Activated T-helper 1 cell treated with anti-CD3 and anti-CD28 coated beads, Interleukin-2, amount 50 U/mL, for 16 hours (primary cell): ENCODE measurements around the gene TRIP12.
"Not testable (repeated sequence)": the region's sequence is repeated elsewhere in the genome, so short reads cannot be mapped to it uniquely, and the experiment has no call there.

Experiments used
- DNase-seq, 2 donors: peaks; one replicate each; pipeline ENCODE4 v3.0.0-alpha.2; 2020; ENCODE audit warnings: low read depth in 1 of 2, low spot score in 1 of 2

TRIP12 gene

GRCh38 chr2:229779650-229780049, 142.2 kb downstream of the TRIP12 start:
- DNase-seq, result no peak

- DNase-seq, result no peak
Measured at GRCh38 chr2:229777716-229778115, 144.1 kb downstream of the TRIP12 start.

- DNase-seq, result no peak
Measured at GRCh38 chr2:229775614-229776313, 146.0 kb downstream of the TRIP12 start.

GRCh38 chr2:229774237-229774636, 147.6 kb downstream of the TRIP12 start:
- DNase-seq, result no peak

- DNase-seq, result no peak
Measured at GRCh38 chr2:229768235-229768634, 153.6 kb downstream of the TRIP12 start.

- no peak for DNase-seq
Measured at GRCh38 chr2:229765721-229766120, 156.1 kb downstream of the TRIP12 start.

- no peak for DNase-seq
Measured at GRCh38 chr2:229761663-229762062, 160.1 kb downstream of the TRIP12 start.

GRCh38 chr2:229757462-229757861, 164.3 kb downstream of the TRIP12 start:
- not testable (repeated sequence) for DNase-seq

GRCh38 chr2:229752970-229753729, 168.7 kb downstream of the TRIP12 start:
- DNase-seq, result no peak

- no peak for DNase-seq
Measured at GRCh38 chr2:229749779-229750178, 172.0 kb downstream of the TRIP12 start.

GRCh38 chr2:229748950-229749349, 172.9 kb downstream of the TRIP12 start:
- DNase-seq, result no peak

GRCh38 chr2:229742691-229743090, 179.1 kb downstream of the TRIP12 start:
- DNase-seq, result not testable (repeated sequence)

GRCh38 chr2:229740279-229740678, 181.5 kb downstream of the TRIP12 start:
- no peak for DNase-seq

GRCh38 chr2:229738024-229738625, 183.7 kb downstream of the TRIP12 start:
- no peak for DNase-seq

- no peak for DNase-seq
Measured at GRCh38 chr2:229734410-229734809, 187.4 kb downstream of the TRIP12 start.

GRCh38 chr2:229733611-229734245, 188.1 kb downstream of the TRIP12 start:
- DNase-seq, result no peak

- no peak for DNase-seq
Measured at GRCh38 chr2:229732897-229733296, 188.9 kb downstream of the TRIP12 start.

GRCh38 chr2:229731916-229732315, 189.9 kb downstream of the TRIP12 start:
- no peak for DNase-seq

GRCh38 chr2:229731363-229731762, 190.4 kb downstream of the TRIP12 start:
- DNase-seq, result no peak

GRCh38 chr2:229728370-229728769, 193.4 kb downstream of the TRIP12 start:
- no peak for DNase-seq

- no peak for DNase-seq
Measured at GRCh38 chr2:229726643-229727042, 195.2 kb downstream of the TRIP12 start.
